Osteocyte (in vitro differentiated cells): ENCODE data around the gene SPDYE2B. TPM values are rescaled to one million over a fixed set of nuclear protein-coding genes. Genes with fewer than 3 reads are reported as not detected.
"Not testable (repeated sequence)": the region's sequence is repeated elsewhere in the genome, so short reads cannot be mapped to it uniquely, and the experiment has no call there.

Source experiments
- DNase-seq: peaks from one replicate; pipeline ENCODE4 v3.0.0; 2021; ENCODE audit warnings: mixed read lengths; ENCODE audit not compliant: unreplicated experiment; ENCODE audit errors: extremely low spot score
- H3K27ac Mint-ChIP-seq: one replicate; pipeline ENCODE4 v1.8.0; 2021; ENCODE audit warnings: mild to moderate bottlenecking, mixed read lengths; ENCODE audit not compliant: unreplicated experiment
- H3K27me3 Mint-ChIP-seq: one replicate; pipeline ENCODE4 v1.8.0; 2021; ENCODE audit warnings: mixed read lengths; ENCODE audit not compliant: unreplicated experiment
- H3K36me3 Mint-ChIP-seq: one replicate; pipeline ENCODE4 v1.8.0; 2021; ENCODE audit warnings: mixed read lengths; ENCODE audit not compliant: unreplicated experiment
- H3K4me1 Mint-ChIP-seq: one replicate; pipeline ENCODE4 v1.8.0; 2021; ENCODE audit warnings: mixed read lengths; ENCODE audit not compliant: unreplicated experiment
- H3K4me3 Mint-ChIP-seq: one replicate; pipeline ENCODE4 v1.8.0; 2021; ENCODE audit warnings: mild to moderate bottlenecking, moderate library complexity, mixed read lengths; ENCODE audit not compliant: unreplicated experiment
- H3K9me3 Mint-ChIP-seq: one replicate; pipeline ENCODE4 v1.8.0; 2021; ENCODE audit warnings: mixed read lengths; ENCODE audit not compliant: unreplicated experiment
- total RNA-seq: library from RNA; stranded (reverse); gene quantifications from 2 replicates; pipeline ENCODE4 v1.2.1, GENCODE V29; 2021

The SPDYE2B gene
- total RNA-seq, 1 donor from 2014 or later = not detected

GRCh38 chr7:102664765-102665164 is 14.6 kb downstream of the SPDYE2B start:
- H3K4me1 Mint-ChIP-seq, H3K27me3 Mint-ChIP-seq, H3K9me3 Mint-ChIP-seq: not testable (repeated sequence)

GRCh38 chr7:102666850-102667249 is 16.7 kb downstream of the SPDYE2B start:
- H3K4me3 Mint-ChIP-seq, H3K27ac Mint-ChIP-seq, H3K27me3 Mint-ChIP-seq, DNase-seq, H3K36me3 Mint-ChIP-seq, H3K4me1 Mint-ChIP-seq, H3K9me3 Mint-ChIP-seq: not testable (repeated sequence)

More at GRCh38 chr7:102664765-102665164, 14.6 kb downstream of the SPDYE2B start:
- DNase-seq, H3K4me3 Mint-ChIP-seq, H3K27ac Mint-ChIP-seq, H3K36me3 Mint-ChIP-seq: not testable (repeated sequence)

GRCh38 chr7:102667523-102667922 is 17.4 kb downstream of the SPDYE2B start:
- H3K4me1 Mint-ChIP-seq, DNase-seq, H3K9me3 Mint-ChIP-seq, H3K27ac Mint-ChIP-seq, H3K27me3 Mint-ChIP-seq, H3K4me3 Mint-ChIP-seq, H3K36me3 Mint-ChIP-seq: not testable (repeated sequence)

GRCh38 chr7:102671166-102671955 is 21.2 kb downstream of the SPDYE2B start, which contains the start of gene POLR2J2:
POLR2J2 (minus strand) TSS chr7:102671663; CDS start chr7:102671601, 62 bp downstream.
- H3K4me1 Mint-ChIP-seq, H3K36me3 Mint-ChIP-seq, H3K27me3 Mint-ChIP-seq, H3K9me3 Mint-ChIP-seq: not testable (repeated sequence)
- DNase-seq = peak; percentile 98
- Mint-ChIP-seq H3K27ac (peak within 1 kb of the TSS; percentile 79), H3K4me3 (peak within 1 kb of the TSS; percentile 74)

- not testable (repeated sequence) for H3K27ac Mint-ChIP-seq, H3K4me3 Mint-ChIP-seq, H3K36me3 Mint-ChIP-seq, H3K27me3 Mint-ChIP-seq, H3K9me3 Mint-ChIP-seq, DNase-seq, H3K4me1 Mint-ChIP-seq
Observed at GRCh38 chr7:102671956-102672307, 21.8 kb downstream of the SPDYE2B start.

- H3K27me3 Mint-ChIP-seq, H3K9me3 Mint-ChIP-seq, DNase-seq, H3K4me3 Mint-ChIP-seq, H3K27ac Mint-ChIP-seq, H3K36me3 Mint-ChIP-seq, H3K4me1 Mint-ChIP-seq: not testable (repeated sequence)
Observed at GRCh38 chr7:102673447-102674067, 23.4 kb downstream of the SPDYE2B start.

- not testable (repeated sequence) for H3K27me3 Mint-ChIP-seq, H3K27ac Mint-ChIP-seq, H3K4me1 Mint-ChIP-seq, H3K4me3 Mint-ChIP-seq, H3K36me3 Mint-ChIP-seq, H3K9me3 Mint-ChIP-seq, DNase-seq
Observed at GRCh38 chr7:102675545-102675944, 25.4 kb downstream of the SPDYE2B start.

GRCh38 chr7:102680780-102681179 is 30.7 kb downstream of the SPDYE2B start:
- not testable (repeated sequence) for H3K27ac Mint-ChIP-seq, H3K36me3 Mint-ChIP-seq, H3K9me3 Mint-ChIP-seq, H3K27me3 Mint-ChIP-seq, DNase-seq, H3K4me1 Mint-ChIP-seq, H3K4me3 Mint-ChIP-seq

GRCh38 chr7:102682560-102682959 is 32.4 kb downstream of the SPDYE2B start:
- H3K27me3 Mint-ChIP-seq, DNase-seq, H3K4me3 Mint-ChIP-seq, H3K9me3 Mint-ChIP-seq, H3K27ac Mint-ChIP-seq, H3K4me1 Mint-ChIP-seq, H3K36me3 Mint-ChIP-seq: not testable (repeated sequence)

GRCh38 chr7:102688299-102689036 is 38.3 kb downstream of the SPDYE2B start:
- not testable (repeated sequence) for H3K36me3 Mint-ChIP-seq, H3K4me3 Mint-ChIP-seq, H3K27ac Mint-ChIP-seq, H3K4me1 Mint-ChIP-seq, DNase-seq, H3K27me3 Mint-ChIP-seq, H3K9me3 Mint-ChIP-seq

- not testable (repeated sequence) for DNase-seq, H3K4me1 Mint-ChIP-seq, H3K4me3 Mint-ChIP-seq, H3K27ac Mint-ChIP-seq, H3K27me3 Mint-ChIP-seq, H3K9me3 Mint-ChIP-seq, H3K36me3 Mint-ChIP-seq
Observed at GRCh38 chr7:102689436-102690282, 39.5 kb downstream of the SPDYE2B start.
